HepG2 (cell line): ENCODE results near the gene ADAMTS4. TPM values are rescaled to one million over a fixed set of nuclear protein-coding genes. Genes with fewer than 3 reads are reported as not detected.

ENCODE experiments used
- E2F2 ChIP-seq: sonication (generic); formaldehyde crosslinking; IDR thresholded peaks from 2 replicates; pipeline ENCODE4 v1.4.0; 2020; ENCODE audit warnings: missing genetic modification reagents, borderline replicate concordance
- GMEB1 ChIP-seq: sonication (generic); formaldehyde crosslinking; IDR thresholded peaks from 2 replicates; pipeline ENCODE4 v1.5.1; 2020; ENCODE audit warnings: missing genetic modification reagents, mild to moderate bottlenecking, borderline replicate concordance
- ISX ChIP-seq: sonication (generic); formaldehyde crosslinking; conservative IDR thresholded peaks from 2 replicates; pipeline ENCODE4 v1.5.0; 2020; ENCODE audit warnings: missing genetic modification reagents
- KDM5A ChIP-seq: fragments of 200-600 bp; sonication (generic); IDR thresholded peaks from 2 replicates; pipeline ENCODE4 v1.7.0; 2018; ENCODE audit warnings: antibody characterized with exemption, mild to moderate bottlenecking, low read length, borderline replicate concordance
- LCORL ChIP-seq, 2 experiments: fragments of 450-650 bp in 1 of 2; sonication (generic) in 1 of 2; formaldehyde crosslinking in 1 of 2; IDR thresholded peaks; 2 replicates each; pipeline versions ENCODE4 v1.5.0 to v1.6.1; 2017 to 2020; ENCODE audit warnings: antibody characterized with exemption in 1 of 2, missing genetic modification reagents in 1 of 2
- MIER3 ChIP-seq: IDR thresholded peaks from 2 replicates; pipeline ENCODE4 v1.6.1; 2016; ENCODE audit warnings: missing compliant biosample characterization, borderline replicate concordance
- NCOR1 ChIP-seq: fragments of 200-600 bp; sonication (generic); IDR thresholded peaks from 2 replicates; pipeline ENCODE4 v1.7.0; 2017; ENCODE audit warnings: antibody characterized with exemption, low read length, borderline replicate concordance
- NPAS2 ChIP-seq: sonication (generic); formaldehyde crosslinking; IDR thresholded peaks from 2 replicates; pipeline ENCODE4 v1.8.0; 2022; ENCODE audit warnings: mild to moderate bottlenecking, missing genetic modification reagents, borderline replicate concordance
- ONECUT2 ChIP-seq: sonication (generic); formaldehyde crosslinking; IDR thresholded peaks from 2 replicates; pipeline ENCODE4 v1.4.0; 2020; ENCODE audit warnings: missing genetic modification reagents
- PLSCR1 ChIP-seq: sonication (generic); formaldehyde crosslinking; IDR thresholded peaks from 2 replicates; pipeline ENCODE4 v1.5.0; 2020; ENCODE audit warnings: missing genetic modification reagents, mild to moderate bottlenecking, borderline replicate concordance
- REPIN1 ChIP-seq: sonication (generic); formaldehyde crosslinking; IDR thresholded peaks from 2 replicates; pipeline ENCODE4 v1.8.0; 2022; ENCODE audit warnings: missing genetic modification reagents, low read depth, mild to moderate bottlenecking, borderline replicate concordance
- RFXANK ChIP-seq: IDR thresholded peaks from 2 replicates; pipeline ENCODE4 v1.6.1; 2016
- SMAD9 ChIP-seq: sonication (generic); formaldehyde crosslinking; IDR thresholded peaks from 2 replicates; pipeline ENCODE4 v1.5.1; 2020; ENCODE audit warnings: mild to moderate bottlenecking, missing genetic modification reagents
- TAF15 ChIP-seq: fragments of 200-400 bp; formaldehyde crosslinking; IDR thresholded peaks from one replicate; pipeline ENCODE4 v1.6.1; 2018; ENCODE audit warnings: mild to moderate bottlenecking, low read depth, low read length; ENCODE audit not compliant: poor library complexity, severe bottlenecking
- THAP11 ChIP-seq: IDR thresholded peaks from 2 replicates; pipeline ENCODE4 v1.6.1; 2016; ENCODE audit warnings: missing biosample characterization, missing genetic modification reagents
- ZBTB43 ChIP-seq: sonication (generic); formaldehyde crosslinking; conservative IDR thresholded peaks from 2 replicates; pipeline ENCODE4 v1.4.0; 2020; ENCODE audit warnings: missing genetic modification reagents
- ZMYM4 ChIP-seq: sonication (generic); formaldehyde crosslinking; IDR thresholded peaks from 2 replicates; pipeline ENCODE4 v1.8.1; 2023; ENCODE audit warnings: mild to moderate bottlenecking, missing genetic modification reagents
- ZNF251 ChIP-seq: sonication (generic); formaldehyde crosslinking; IDR thresholded peaks from 2 replicates; pipeline ENCODE4 v1.9.0; 2021; ENCODE audit warnings: mild to moderate bottlenecking, missing genetic modification reagents
- ZNF501 ChIP-seq: sonication (generic); formaldehyde crosslinking; IDR thresholded peaks from 2 replicates; pipeline ENCODE4 v1.5.1; 2020; ENCODE audit warnings: mild to moderate bottlenecking, moderate library complexity, missing genetic modification reagents
- ZNF7 ChIP-seq: IDR thresholded peaks from 2 replicates; pipeline ENCODE4 v1.6.1; 2016; ENCODE audit warnings: missing biosample characterization, missing genetic modification reagents
- ZNF703 ChIP-seq: sonication (generic); formaldehyde crosslinking; IDR thresholded peaks from 2 replicates; pipeline ENCODE4 v1.5.1; 2020; ENCODE audit warnings: missing genetic modification reagents, mild to moderate bottlenecking, moderate library complexity, borderline replicate concordance
- ZNF749 ChIP-seq: sonication (generic); formaldehyde crosslinking; IDR thresholded peaks from 2 replicates; pipeline ENCODE4 v1.8.0; 2022; ENCODE audit warnings: mild to moderate bottlenecking, missing genetic modification reagents, moderate library complexity, borderline replicate concordance
- ZNF768 ChIP-seq: sonication (generic); formaldehyde crosslinking; IDR thresholded peaks from 2 replicates; pipeline ENCODE4 v1.4.0; 2020; ENCODE audit warnings: missing genetic modification reagents
- ZNF850 ChIP-seq: sonication (generic); formaldehyde crosslinking; conservative IDR thresholded peaks from 2 replicates; pipeline ENCODE4 v1.9.0; 2021; ENCODE audit warnings: mild to moderate bottlenecking, missing genetic modification reagents
- polyA plus RNA-seq, 8 experiments: library from polyadenylated mRNA; depleted of rRNA in 3 of 8; stranded (reverse) in 7 of 8; unstranded in 1 of 8; fragments of >200 nt; fragmentation: Illumina TruSeq in 4 of 8; extraction: Trizol in 4 of 8; gene quantifications; 2 replicates each; pipeline versions ENCODE4 v1.2.1 to v1.2.3, GENCODE V29; 2011 to 2016; ENCODE audit warnings: low read depth in 4 of 8, missing spikeins in 1 of 8, mixed read lengths in 1 of 8; ENCODE audit not compliant: insufficient read depth in 1 of 8
- total RNA-seq, 5 experiments: library from RNA; depleted of rRNA; stranded (reverse); fragments of >200 nt; fragmentation: Illumina TruSeq; extraction: Trizol; gene quantifications; 2 replicates each; pipeline ENCODE4 v1.2.3, GENCODE V29; 2016; ENCODE audit warnings: low read depth in 1 of 5

ADAMTS4 gene
- total and polyA plus RNA-seq, 2 of the 13 experiments (the other 11 are each of a cell fraction or from before 2014, with no cell fraction given), result 0.51 to 1.7 TPM

GRCh38 chr1:161223805-161224694 lies 25.2 kb upstream of the ADAMTS4 start (continued):
- no peak for TF ChIP-seq PLSCR1 (CRISPR knock-in tag)
- no peak for TF ChIP-seq E2F2
- peak; percentile 83; the same call in 1 of the 2 replicates for TF ChIP-seq ZNF703 (CRISPR knock-in tag)
- TF ChIP-seq THAP11 (CRISPR knock-in tag), result peak; percentile 65; the same call in 1 of the 2 replicates
- 0 out of 2 replicates have a peak, but pooled peaks have one; percentile 43 for TF ChIP-seq ONECUT2 (CRISPR knock-in tag)
- peak; percentile 88; the same call in 1 of the 2 replicates for TF ChIP-seq MIER3
- peak; percentile 60; the same call in 1 of the 2 replicates for TF ChIP-seq LCORL (IDR thresholded peaks at IDR 0.05)
- TF ChIP-seq LCORL (CRISPR knock-in tag; IDR thresholded peaks at IDR 0.05), result peak; percentile 55; the same call in 1 of the 2 replicates
- TF ChIP-seq NPAS2, result no peak
- no peak for TF ChIP-seq ZNF768 (CRISPR knock-in tag)
- 0 out of 2 replicates have a peak, but pooled peaks have one; percentile 4 for TF ChIP-seq RFXANK (CRISPR knock-in tag)
- no peak for TF ChIP-seq ISX
- no peak for TF ChIP-seq ZNF501 (CRISPR knock-in tag)
- no peak for TF ChIP-seq TAF15
- no peak; the same call in 1 of the 2 replicates for TF ChIP-seq KDM5A
- no peak for TF ChIP-seq ZNF749 (CRISPR knock-in tag)
- no peak for TF ChIP-seq ZNF7 (CRISPR knock-in tag)
- TF ChIP-seq ZBTB43, result 0 out of 2 replicates have a peak, but pooled peaks have one; percentile 59
- TF ChIP-seq GMEB1 (CRISPR knock-in tag), result peak; percentile 18; the same call in 1 of the 2 replicates
- peak; percentile 49; the same call in 1 of the 2 replicates for TF ChIP-seq NCOR1
- peak; percentile 49; the same call in 1 of the 2 replicates for TF ChIP-seq REPIN1 (CRISPR knock-in tag)
- TF ChIP-seq SMAD9 (CRISPR knock-in tag), result no peak
- TF ChIP-seq ZNF850 (CRISPR knock-in tag), result no peak
- no peak; the same call in 1 of the 2 replicates for TF ChIP-seq ZMYM4 (CRISPR knock-in tag)
- TF ChIP-seq ZNF251 (CRISPR knock-in tag), result no peak
